NCI-H460 (cell line): ENCODE results near the gene PCDHB11. TPM values are rescaled to one million over a fixed set of nuclear protein-coding genes. Genes with fewer than 3 reads are reported as not detected.
"Not testable (repeated sequence)": the region's sequence is repeated elsewhere in the genome, so short reads cannot be mapped to it uniquely, and the experiment has no call there.

Experiments used
- DNase-seq: peaks from one replicate; pipeline ENCODE4 v3.0.0-alpha.2; 2016; ENCODE audit warnings: low read depth; ENCODE audit errors: extremely low read depth
- total RNA-seq: library from RNA; depleted of rRNA; stranded (reverse); fragments of >200 nt; shearing (Covaris generic); gene quantifications from 2 replicates; pipeline ENCODE4 v1.2.3, GENCODE V29; 2014

Gene PCDHB11
- total RNA-seq, 1 experiment from 2014 or later, result 6.0 TPM

DNA sequence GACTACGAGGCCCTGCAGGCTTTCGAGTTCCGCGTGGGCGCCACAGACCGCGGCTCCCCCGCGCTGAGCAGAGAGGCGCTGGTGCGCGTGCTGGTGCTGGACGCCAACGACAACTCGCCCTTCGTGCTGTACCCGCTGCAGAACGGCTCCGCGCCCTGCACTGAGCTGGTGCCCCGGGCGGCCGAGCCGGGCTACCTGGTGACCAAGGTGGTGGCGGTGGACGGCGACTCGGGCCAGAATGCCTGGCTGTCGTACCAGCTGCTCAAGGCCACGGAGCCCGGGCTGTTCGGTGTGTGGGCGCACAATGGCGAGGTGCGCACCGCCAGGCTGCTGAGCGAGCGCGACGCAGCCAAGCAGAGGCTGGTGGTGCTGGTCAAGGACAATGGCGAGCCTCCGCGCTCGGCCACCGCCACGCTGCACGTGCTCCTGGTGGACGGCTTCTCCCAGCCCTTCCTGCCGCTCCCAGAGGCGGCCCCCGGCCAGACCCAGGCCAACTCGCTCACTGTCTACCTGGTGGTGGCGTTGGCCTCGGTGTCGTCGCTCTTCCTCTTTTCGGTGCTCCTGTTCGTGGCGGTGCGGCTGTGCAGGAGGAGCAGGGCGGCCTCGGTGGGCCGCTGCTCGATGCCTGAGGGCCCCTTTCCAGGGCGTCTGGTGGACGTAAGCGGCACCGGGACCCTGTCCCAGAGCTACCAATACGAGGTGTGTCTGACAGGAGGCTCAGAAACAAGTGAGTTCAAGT, 15.1 kb upstream of the PCDHB11 start:
- DNase-seq, result not testable (repeated sequence)

DNA sequence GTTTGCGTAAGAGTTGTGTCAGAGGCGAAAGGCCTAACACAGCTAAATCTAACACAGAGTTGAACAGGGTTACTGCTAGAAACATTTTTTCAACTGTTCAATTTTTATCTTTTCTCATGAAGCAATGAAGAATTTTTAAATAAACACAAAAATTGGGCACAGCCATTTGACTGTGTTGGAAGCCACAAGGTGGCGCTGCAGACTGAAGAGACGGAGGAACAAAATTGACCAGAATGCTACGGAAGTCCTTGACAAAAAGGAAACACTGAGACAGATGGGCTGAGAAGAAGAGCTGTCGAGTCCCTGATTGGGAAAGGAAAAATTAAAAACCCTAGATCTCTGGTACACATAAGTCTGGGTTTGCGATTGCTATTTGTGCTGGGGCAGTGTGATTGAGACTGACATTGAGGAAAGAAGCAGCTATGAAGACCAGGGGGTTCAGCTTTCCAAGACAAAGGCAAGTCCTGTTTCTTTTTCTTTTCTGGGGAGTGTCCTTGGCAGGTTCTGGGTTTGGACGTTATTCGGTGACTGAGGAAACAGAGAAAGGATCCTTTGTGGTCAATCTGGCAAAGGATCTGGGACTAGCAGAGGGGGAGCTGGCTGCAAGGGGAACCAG, 12.4 kb upstream of the PCDHB11 start, which contains the start of gene PCDHB9:
TSS of gene PCDHB9 (plus strand) at position 265 of the 616 bp plus-strand sequence. CDS start at position 423, 158 bp downstream.
- peak; percentile 18 for DNase-seq

DNA sequence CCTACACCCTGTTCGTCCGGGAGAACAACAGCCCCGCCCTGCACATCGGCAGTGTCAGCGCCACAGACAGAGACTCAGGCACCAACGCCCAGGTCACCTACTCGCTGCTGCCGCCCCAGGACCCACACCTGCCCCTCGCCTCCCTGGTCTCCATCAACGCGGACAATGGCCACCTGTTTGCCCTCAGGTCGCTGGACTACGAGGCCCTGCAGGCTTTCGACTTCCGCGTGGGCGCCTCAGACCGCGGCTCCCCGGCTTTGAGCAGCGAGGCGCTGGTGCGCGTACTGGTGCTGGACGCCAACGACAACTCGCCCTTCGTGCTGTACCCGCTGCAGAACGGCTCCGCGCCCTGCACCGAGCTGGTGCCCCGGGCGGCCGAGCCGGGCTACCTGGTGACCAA, 10.7 kb upstream of the PCDHB11 start:
- DNase-seq, result not testable (repeated sequence)

DNA sequence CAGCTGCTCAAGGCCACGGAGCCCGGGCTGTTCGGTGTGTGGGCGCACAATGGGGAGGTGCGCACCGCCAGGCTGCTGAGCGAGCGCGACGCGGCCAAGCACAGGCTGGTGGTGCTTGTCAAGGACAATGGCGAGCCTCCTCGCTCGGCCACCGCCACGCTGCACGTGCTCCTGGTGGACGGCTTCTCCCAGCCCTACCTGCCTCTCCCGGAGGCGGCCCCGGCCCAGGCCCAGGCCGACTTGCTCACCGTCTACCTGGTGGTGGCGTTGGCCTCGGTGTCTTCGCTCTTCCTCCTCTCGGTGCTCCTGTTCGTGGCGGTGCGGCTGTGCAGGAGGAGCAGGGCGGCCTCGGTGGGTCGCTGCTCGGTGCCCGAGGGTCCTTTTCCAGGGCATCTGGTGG, 10.3 kb upstream of the PCDHB11 start:
- DNase-seq, result not testable (repeated sequence)

DNA sequence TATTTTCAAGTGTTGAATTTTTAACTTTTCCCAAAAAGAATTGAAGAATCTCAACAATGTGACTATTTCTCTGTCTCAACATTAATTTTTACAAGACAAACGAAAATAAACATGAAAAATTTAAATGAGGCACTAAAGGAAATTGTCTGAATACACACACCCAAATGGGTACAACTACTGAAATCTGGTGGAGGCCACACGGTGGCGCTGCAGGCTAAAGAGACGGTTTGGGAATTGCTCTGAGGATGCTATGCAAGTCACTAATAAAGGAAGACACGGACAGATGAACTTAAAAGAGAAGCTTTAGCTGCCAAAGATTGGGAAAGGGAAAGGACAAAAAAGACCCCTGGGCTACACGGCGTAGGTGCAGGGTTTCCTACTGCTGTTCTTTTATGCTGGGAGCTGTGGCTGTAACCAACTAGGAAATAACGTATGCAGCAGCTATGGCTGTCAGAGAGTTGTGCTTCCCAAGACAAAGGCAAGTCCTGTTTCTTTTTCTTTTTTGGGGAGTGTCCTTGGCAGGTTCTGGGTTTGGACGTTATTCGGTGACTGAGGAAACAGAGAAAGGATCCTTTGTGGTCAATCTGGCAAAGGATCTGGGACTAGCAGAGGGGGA, 7.2 kb upstream of the PCDHB11 start, which contains the start of gene PCDHB10:
TSS of gene PCDHB10 (plus strand) at position 244 of the 616 bp plus-strand sequence. CDS start at position 444, 200 bp downstream.
- DNase-seq, result peak; percentile 45

DNA sequence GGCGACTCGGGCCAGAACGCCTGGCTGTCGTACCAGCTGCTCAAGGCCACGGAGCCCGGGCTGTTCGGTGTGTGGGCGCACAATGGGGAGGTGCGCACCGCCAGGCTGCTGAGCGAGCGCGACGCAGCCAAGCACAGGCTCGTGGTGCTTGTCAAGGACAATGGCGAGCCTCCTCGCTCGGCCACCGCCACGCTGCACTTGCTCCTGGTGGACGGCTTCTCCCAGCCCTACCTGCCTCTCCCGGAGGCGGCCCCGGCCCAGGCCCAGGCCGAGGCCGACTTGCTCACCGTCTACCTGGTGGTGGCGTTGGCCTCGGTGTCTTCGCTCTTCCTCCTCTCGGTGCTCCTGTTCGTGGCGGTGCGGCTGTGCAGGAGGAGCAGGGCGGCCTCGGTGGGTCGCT, 5.1 kb upstream of the PCDHB11 start:
- not testable (repeated sequence) for DNase-seq

DNA sequence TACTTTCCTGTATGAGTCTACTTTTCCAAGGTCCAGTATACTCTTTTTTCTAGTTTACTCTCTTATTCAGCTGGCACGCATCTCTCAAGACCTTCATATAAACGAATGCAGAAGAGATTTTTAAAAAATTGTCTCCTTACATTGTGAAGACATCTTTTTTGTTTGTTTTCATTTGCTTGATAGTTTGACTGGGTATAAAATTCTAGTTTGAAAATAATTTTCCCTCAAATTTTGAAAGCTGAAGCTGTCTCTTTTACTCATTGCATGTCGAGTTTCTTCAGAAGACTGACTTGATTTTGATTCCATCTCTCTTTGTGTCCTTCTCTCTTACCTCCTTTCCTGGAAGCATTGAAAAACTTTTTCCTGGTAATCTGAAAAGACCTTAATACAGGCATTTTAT, 3.1 kb upstream of the PCDHB11 start:
- no peak for DNase-seq

DNA sequence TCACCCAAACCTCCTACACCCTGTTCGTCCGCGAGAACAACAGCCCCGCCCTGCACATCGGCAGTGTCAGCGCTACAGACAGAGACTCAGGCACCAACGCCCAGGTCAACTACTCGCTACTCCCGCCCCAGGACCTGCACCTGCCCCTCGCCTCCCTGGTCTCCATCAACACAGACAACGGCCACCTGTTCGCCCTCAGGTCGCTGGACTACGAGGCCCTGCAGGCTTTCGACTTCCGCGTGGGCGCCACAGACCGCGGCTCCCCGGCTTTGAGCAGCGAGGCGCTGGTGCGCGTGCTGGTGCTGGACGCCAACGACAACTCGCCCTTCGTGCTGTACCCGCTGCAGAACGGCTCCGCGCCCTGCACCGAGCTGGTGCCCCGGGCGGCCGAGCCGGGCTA, 1.7 kb downstream of the PCDHB11 start:
- DNase-seq, result not testable (repeated sequence)

DNA sequence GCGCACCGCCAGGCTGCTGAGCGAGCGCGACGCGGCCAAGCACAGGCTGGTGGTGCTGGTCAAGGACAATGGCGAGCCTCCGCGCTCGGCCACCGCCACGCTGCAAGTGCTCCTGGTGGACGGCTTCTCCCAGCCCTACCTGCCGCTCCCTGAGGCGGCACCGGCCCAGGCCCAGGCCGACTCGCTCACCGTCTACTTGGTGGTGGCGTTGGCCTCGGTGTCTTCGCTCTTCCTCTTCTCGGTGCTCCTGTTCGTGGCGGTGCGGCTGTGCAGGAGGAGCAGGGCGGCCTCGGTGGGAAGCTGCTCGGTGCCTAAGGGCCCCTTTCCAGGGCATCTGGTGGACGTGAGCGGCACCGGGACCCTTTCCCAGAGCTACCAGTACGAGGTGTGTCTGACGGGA, 2.2 kb downstream of the PCDHB11 start:
- DNase-seq, result not testable (repeated sequence)

DNA sequence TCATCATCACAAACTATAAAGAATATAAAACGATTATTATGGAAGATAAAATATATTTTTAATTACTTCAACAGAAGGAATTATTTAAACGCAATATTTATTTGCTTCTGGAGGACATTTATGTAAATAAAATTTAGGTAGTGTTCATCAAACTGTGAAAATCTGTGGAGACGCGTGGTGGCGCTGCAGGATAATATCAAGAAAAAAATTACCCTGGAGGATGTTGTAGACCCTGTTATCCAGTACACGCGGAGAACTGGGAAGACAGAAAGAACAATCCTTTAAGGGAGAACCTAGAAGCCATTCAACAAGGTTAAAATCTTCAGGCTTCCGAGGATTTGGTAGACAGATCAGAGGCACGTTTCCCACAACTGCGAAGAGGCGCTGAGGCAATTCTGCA, 9.1 kb downstream of the PCDHB11 start, which contains the start of gene PCDHB12:
TSS of gene PCDHB12 (plus strand) at position 242 of the 400 bp plus-strand sequence. CDS start 189 bp downstream, outside the sequence.
- DNase-seq, result peak; percentile 20

DNA sequence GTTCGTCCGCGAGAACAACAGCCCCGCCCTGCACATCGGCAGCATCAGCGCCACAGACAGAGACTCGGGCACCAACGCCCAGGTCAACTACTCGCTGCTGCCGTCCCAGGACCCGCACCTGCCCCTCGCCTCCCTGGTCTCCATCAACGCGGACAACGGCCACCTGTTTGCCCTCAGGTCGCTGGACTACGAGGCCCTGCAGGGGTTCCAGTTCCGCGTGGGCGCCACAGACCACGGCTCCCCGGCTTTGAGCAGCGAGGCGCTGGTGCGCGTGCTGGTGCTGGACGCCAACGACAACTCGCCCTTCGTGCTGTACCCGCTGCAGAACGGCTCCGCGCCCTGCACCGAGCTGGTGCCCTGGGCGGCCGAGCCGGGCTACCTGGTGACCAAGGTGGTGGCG, 10.9 kb downstream of the PCDHB11 start:
- DNase-seq, result not testable (repeated sequence)

DNA sequence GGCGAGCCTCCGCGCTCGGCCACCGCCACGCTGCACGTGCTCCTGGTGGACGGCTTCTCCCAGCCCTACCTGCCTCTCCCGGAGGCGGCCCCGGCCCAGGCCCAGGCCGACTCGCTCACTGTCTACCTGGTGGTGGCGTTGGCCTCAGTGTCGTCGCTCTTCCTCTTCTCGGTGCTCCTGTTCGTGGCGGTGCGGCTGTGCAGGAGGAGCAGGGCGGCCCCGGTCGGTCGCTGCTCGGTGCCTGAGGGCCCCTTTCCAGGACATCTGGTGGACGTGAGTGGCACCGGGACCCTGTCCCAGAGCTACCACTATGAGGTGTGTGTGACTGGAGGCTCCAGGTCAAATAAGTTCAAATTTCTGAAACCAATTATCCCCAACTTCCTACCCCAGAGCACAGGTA, 11.4 kb downstream of the PCDHB11 start:
- DNase-seq, result not testable (repeated sequence)

DNA sequence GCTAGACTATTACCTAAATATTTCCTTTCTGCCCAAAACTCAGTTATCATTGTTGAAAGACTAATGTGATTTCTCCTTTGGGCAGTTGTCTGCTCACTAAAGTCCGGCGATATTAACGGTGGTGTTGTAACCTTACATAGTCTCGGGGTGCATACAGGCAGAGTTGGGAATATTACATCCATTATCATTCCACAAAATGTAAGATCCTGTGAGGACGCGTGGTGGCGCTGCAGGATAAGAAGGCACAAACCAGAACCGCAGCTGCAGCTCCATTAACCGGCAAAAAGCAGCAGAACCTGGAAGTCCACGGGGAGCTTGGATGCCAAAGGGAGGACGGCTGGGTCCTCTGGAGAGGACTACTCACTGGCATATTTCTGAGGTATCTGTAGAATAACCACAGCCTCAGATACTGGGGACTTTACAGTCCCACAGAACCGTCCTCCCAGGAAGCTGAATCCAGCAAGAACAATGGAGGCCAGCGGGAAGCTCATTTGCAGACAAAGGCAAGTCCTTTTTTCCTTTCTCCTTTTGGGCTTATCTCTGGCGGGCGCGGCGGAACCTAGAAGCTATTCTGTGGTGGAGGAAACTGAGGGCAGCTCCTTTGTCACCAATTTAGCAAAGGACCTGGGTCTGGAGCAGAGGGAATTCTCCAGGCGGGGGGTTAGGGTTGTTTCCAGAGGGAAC, 14.4 kb downstream of the PCDHB11 start, which contains the start of gene PCDHB13:
TSS of gene PCDHB13 (plus strand) at position 264 of the 684 bp plus-strand sequence. CDS start at position 469, 205 bp downstream.
- peak; percentile 63 for DNase-seq

DNA sequence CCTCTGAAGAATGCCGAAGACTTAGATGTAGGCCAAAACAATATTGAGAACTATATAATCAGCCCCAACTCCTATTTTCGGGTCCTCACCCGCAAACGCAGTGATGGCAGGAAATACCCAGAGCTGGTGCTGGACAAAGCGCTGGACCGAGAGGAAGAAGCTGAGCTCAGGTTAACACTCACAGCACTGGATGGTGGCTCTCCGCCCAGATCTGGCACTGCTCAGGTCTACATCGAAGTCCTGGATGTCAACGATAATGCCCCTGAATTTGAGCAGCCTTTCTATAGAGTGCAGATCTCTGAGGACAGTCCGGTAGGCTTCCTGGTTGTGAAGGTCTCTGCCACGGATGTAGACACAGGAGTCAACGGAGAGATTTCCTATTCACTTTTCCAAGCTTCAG, 15.2 kb downstream of the PCDHB11 start:
- not testable (repeated sequence) for DNase-seq

DNA sequence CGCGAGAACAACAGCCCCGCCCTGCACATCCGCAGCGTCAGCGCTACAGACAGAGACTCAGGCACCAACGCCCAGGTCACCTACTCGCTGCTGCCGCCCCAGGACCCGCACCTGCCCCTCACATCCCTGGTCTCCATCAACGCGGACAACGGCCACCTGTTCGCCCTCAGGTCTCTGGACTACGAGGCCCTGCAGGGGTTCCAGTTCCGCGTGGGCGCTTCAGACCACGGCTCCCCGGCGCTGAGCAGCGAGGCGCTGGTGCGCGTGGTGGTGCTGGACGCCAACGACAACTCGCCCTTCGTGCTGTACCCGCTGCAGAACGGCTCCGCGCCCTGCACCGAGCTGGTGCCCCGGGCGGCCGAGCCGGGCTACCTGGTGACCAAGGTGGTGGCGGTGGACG, 16.1 kb downstream of the PCDHB11 start:
- not testable (repeated sequence) for DNase-seq

DNA sequence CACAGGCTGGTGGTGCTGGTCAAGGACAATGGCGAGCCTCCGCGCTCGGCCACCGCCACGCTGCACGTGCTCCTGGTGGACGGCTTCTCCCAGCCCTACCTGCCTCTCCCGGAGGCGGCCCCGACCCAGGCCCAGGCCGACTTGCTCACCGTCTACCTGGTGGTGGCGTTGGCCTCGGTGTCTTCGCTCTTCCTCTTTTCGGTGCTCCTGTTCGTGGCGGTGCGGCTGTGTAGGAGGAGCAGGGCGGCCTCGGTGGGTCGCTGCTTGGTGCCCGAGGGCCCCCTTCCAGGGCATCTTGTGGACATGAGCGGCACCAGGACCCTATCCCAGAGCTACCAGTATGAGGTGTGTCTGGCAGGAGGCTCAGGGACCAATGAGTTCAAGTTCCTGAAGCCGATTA, 16.6 kb downstream of the PCDHB11 start:
- DNase-seq, result not testable (repeated sequence)

DNA sequence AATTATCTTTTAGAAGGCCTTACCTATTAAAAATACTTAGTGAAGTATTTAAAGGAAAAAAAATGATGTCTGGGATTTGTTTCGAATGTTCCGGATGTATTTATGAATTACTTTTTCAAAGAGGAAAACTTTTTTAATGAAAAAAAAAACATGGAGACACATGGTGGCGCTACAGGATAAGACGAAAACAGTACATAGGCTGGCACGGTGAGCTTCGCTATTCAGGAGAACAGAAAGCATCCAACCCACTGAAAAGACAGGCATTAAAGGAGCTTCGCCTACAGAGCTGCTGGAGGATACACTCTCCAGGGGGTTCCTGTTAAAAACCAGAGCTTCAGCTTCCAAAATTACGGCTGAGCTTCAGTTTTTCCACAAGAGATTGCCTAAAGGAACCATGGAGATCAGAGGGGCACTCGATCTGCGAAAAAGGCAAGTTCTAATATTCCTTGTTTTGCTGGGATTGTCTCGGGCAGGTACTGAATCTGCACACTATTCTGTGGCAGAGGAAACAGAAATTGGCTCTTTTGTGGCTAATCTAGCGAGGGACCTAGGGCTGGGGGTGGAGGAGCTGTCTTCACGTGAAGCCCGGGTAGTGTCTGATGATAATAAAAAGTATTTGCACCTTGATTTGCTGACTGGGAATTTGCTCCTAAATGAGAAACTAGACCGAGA, 23.8 kb downstream of the PCDHB11 start, which contains the start of gene PCDHB14:
TSS of gene PCDHB14 (plus strand) at position 232 of the 672 bp plus-strand sequence. CDS start at position 395, 163 bp downstream.
- peak; percentile 48 for DNase-seq

DNA sequence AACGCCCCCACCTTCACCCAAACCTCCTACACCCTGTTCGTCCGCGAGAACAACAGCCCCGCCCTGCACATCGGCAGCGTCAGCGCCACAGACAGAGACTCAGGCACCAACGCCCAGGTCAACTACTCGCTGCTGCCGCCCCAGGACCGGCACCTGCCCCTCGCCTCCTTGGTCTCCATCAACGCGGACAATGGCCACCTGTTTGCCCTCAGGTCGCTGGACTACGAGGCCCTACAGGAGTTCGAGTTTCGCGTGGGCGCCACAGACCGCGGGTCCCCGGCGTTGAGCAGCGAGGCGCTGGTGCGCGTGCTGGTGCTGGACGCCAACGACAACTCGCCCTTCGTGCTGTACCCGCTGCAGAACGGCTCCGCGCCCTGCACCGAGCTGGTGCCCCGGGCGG, 25.4 kb downstream of the PCDHB11 start:
- not testable (repeated sequence) for DNase-seq

DNA sequence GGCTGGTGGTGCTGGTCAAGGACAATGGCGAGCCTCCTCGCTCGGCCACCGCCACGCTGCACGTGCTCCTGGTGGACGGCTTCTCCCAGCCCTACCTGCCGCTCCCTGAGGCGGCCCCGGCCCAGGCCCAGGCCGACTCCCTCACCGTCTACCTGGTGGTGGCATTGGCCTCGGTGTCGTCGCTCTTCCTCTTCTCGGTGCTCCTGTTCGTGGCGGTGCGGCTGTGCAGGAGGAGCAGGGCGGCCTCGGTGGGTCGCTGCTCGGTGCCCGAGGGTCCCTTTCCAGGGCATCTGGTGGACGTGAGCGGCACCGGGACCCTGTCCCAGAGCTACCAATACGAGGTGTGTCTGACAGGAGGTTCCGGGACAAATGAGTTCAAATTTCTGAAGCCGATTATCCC, 26.0 kb downstream of the PCDHB11 start:
- DNase-seq, result not testable (repeated sequence)
